IMR-90 (cell line): ENCODE data around the gene KIF12. TPM values are rescaled to one million over a fixed set of nuclear protein-coding genes. Genes with fewer than 3 reads are reported as not detected.

Source experiments
- ATAC-seq: fragments of 200-7000 bp; cut with Tn5 transposase; 2 replicates; pipeline ENCODE4 v1.9.1; 2020; ENCODE audit warnings: low read depth, mild to moderate bottlenecking, moderate library complexity
- BruUV-seq: library from RNA; stranded (reverse); fragments of 400-500 nt; replicated peaks from 2 replicates; lab custom pipeline; 2021; lab: Mats Ljungman, UMichigan
- CTCF ChIA-PET: fragments of 300-600 bp; formaldehyde crosslinking; extraction: SDS; loops from one replicate; lab custom pipeline; 2021; ENCODE audit warnings: antibody characterized with exemption; lab: Yijun Ruan, JAX
- POLR2A ChIA-PET: fragments of 300-600 bp; sonication (Branson Sonifier 250); formaldehyde crosslinking; loops from one replicate; lab custom pipeline; 2022; ENCODE audit warnings: antibody characterized with exemption; ENCODE audit not compliant: unreplicated experiment; lab: Charles Lee
- DNase-seq: peaks from one replicate; pipeline ENCODE4 v3.0.0; 2013
- H2AFZ ChIP-seq: replicated peaks from 2 replicates; pipeline ENCODE3; 2013; ENCODE audit warnings: low read length, mild to moderate bottlenecking; ENCODE audit not compliant: poor library complexity
- H2AK5ac ChIP-seq: 2 replicates; pipeline ENCODE4 v1.6.1; 2013; ENCODE audit warnings: low read depth, low read length, inconsistent platforms
- H2AK9ac ChIP-seq: replicated peaks from 2 replicates; pipeline ENCODE3; 2013; ENCODE audit warnings: mild to moderate bottlenecking, low read depth, low read length, moderate library complexity; ENCODE audit not compliant: poor library complexity
- H2BK120ac ChIP-seq: 2 replicates; pipeline ENCODE4 v1.6.1; 2013; ENCODE audit warnings: low read depth, low read length, inconsistent platforms
- H2BK15ac ChIP-seq: 3 replicates; pipeline ENCODE4 v1.6.1; 2013; ENCODE audit warnings: low read depth, low read length, inconsistent platforms
- H2BK20ac ChIP-seq: 2 replicates; pipeline ENCODE4 v1.6.1; 2013; ENCODE audit warnings: low read depth, mild to moderate bottlenecking, inconsistent platforms, low read length, moderate library complexity
- H2BK5ac ChIP-seq: 2 replicates; pipeline ENCODE4 v1.6.1; 2013; ENCODE audit warnings: mild to moderate bottlenecking, low read depth, low read length, inconsistent platforms; ENCODE audit not compliant: poor library complexity, severe bottlenecking
- H3K14ac ChIP-seq: replicated peaks from 2 replicates; pipeline ENCODE4 v1.6.1; 2013; ENCODE audit warnings: low read depth, low read length, inconsistent platforms
- H3K18ac ChIP-seq: 2 replicates; pipeline ENCODE4 v1.6.1; 2013; ENCODE audit warnings: low read depth, low read length, control low read depth
- H3K23ac ChIP-seq: 2 replicates; pipeline ENCODE4 v1.6.1; 2013; ENCODE audit warnings: low read depth, low read length, inconsistent platforms
- H3K27ac ChIP-seq: 2 replicates; pipeline ENCODE4 v1.5.1; 2013; ENCODE audit warnings: mild to moderate bottlenecking, control low read depth, low read length; ENCODE audit not compliant: insufficient read depth
- H3K27me3 ChIP-seq: 2 replicates; pipeline ENCODE4 v1.6.1; 2013; ENCODE audit warnings: low read length; ENCODE audit not compliant: control insufficient read depth, insufficient read depth
- H3K36me3 ChIP-seq: 2 replicates; pipeline ENCODE4 v1.6.1; 2013; ENCODE audit warnings: low read length, mixed read lengths; ENCODE audit not compliant: control insufficient read depth, insufficient read depth
- H3K4ac ChIP-seq: 2 replicates; pipeline ENCODE4 v1.6.1; 2013; ENCODE audit warnings: low read depth, low read length, inconsistent platforms
- H3K4me1 ChIP-seq: 2 replicates; pipeline ENCODE4 v1.6.1; 2013; ENCODE audit warnings: low read length, mixed read lengths; ENCODE audit not compliant: control insufficient read depth, insufficient read depth
- H3K4me2 ChIP-seq: 2 replicates; pipeline ENCODE4 v1.6.1; 2013; ENCODE audit warnings: low read depth, mild to moderate bottlenecking, control low read depth, low read length, moderate library complexity
- H3K4me3 ChIP-seq: 2 replicates; pipeline ENCODE4 v1.5.1; 2013; ENCODE audit warnings: low read depth, mild to moderate bottlenecking, control low read depth, low read length, moderate library complexity; ENCODE audit not compliant: insufficient read depth
- H3K56ac ChIP-seq: 2 replicates; pipeline ENCODE4 v1.6.1; 2013; ENCODE audit warnings: low read length, inconsistent platforms; ENCODE audit not compliant: insufficient read depth; ENCODE audit errors: extremely low read depth
- H3K79me1 ChIP-seq, 2 experiments: 2 replicates each; pipeline ENCODE4 v1.6.1; 2013; ENCODE audit warnings: low read length in 2 of 2, inconsistent platforms in 1 of 2, low read depth in 1 of 2
- H3K9ac ChIP-seq: 2 replicates; pipeline ENCODE4 v1.6.1; 2013; ENCODE audit warnings: low read depth, low read length, control low read depth
- H3K9me1 ChIP-seq: 2 replicates; pipeline ENCODE4 v1.6.1; 2013; ENCODE audit warnings: low read length, inconsistent platforms; ENCODE audit not compliant: insufficient read depth
- H3K9me3 ChIP-seq: 2 replicates; pipeline ENCODE4 v1.6.1; 2013; ENCODE audit warnings: low read length; ENCODE audit not compliant: control insufficient read depth, insufficient read depth
- H4K20me1 ChIP-seq: 2 replicates; pipeline ENCODE4 v1.6.1; 2013; ENCODE audit warnings: low read length, inconsistent platforms; ENCODE audit not compliant: insufficient read depth
- H4K5ac ChIP-seq: 2 replicates; pipeline ENCODE4 v1.6.1; 2013; ENCODE audit warnings: mild to moderate bottlenecking, low read depth, low read length, control low read depth
- H4K8ac ChIP-seq, 2 experiments: 2 replicates each; pipeline ENCODE4 v1.6.1; 2013; ENCODE audit warnings: low read depth in 2 of 2, low read length in 2 of 2, control low read depth in 1 of 2, inconsistent platforms in 1 of 2
- H4K91ac ChIP-seq: 2 replicates; pipeline ENCODE4 v1.6.1; 2013; ENCODE audit warnings: low read depth, low read length, inconsistent platforms; ENCODE audit not compliant: insufficient read depth
- ELK1 ChIP-seq: fragments of 150-350 bp; IDR thresholded peaks from 2 replicates; pipeline ENCODE4 v1.6.1; 2016; ENCODE audit warnings: low read depth, mild to moderate bottlenecking, low read length, moderate library complexity, borderline replicate concordance
- FOS ChIP-seq: fragments of 150-350 bp; IDR thresholded peaks from 2 replicates; pipeline ENCODE4 v1.6.1; 2016; ENCODE audit warnings: low read depth, low read length
- SMC3 ChIP-seq: fragments of 150-350 bp; IDR thresholded peaks from 2 replicates; pipeline ENCODE4 v1.6.1; 2016; ENCODE audit warnings: low read depth, mild to moderate bottlenecking, antibody characterized with exemption, low read length, moderate library complexity
- USF2 ChIP-seq: fragments of 150-350 bp; IDR thresholded peaks from 2 replicates; pipeline ENCODE4 v1.6.1; 2017; ENCODE audit warnings: mild to moderate bottlenecking, antibody characterized with exemption, low read length, low read depth
- WGBS, 2 experiments: methylation state at CpG; one replicate each; pipeline versions ENCODE4 v1.1.5 to v1.1.7; 2013; ENCODE audit warnings: missing lambda C conversion rate in 2 of 2; ENCODE audit not compliant: insufficient read length in 1 of 2; ENCODE audit errors: extremely low coverage in 2 of 2; 5-methylcytosine and 5-hydroxymethylcytosine counted together
- dilution Hi-C: fragments of 300-500 bp; cut with HindIII; formaldehyde crosslinking; loops from one replicate; pipeline ENCODE4 v1.14.3; 2018; ENCODE audit warnings: low sequenced_read_pairs; ENCODE audit not compliant: unreplicated experiment
- in situ Hi-C: fragments of 300-500 bp; cut with MboI; formaldehyde crosslinking; loops from 3 replicates; pipeline ENCODE4 v1.14.3; 2019; ENCODE audit warnings: low sequenced_read_pairs, inconsistent platforms, mixed read lengths
- intact Hi-C: fragments of 100-400 bp; cut with micrococcal nuclease; formaldehyde crosslinking; loops from 2 replicates; pipeline ENCODE4 v1.10.0; 2022
- polyA plus RNA-seq, 3 experiments: library from polyadenylated mRNA; depleted of rRNA; stranded (reverse); fragments of >200 nt; gene quantifications; 2 replicates each; pipeline ENCODE4 v1.2.3, GENCODE V29; 2012; ENCODE audit warnings: low replicate concordance in 1 of 3
- total RNA-seq: library from RNA; depleted of rRNA; stranded (reverse); fragments of >200 nt; gene quantifications from 2 replicates; pipeline ENCODE4 v1.2.3, GENCODE V29; 2012

KIF12 gene
- total and polyA plus RNA-seq, 2 of the 4 experiments (the other 2 are of a cell fraction): not detected

- no CpG with 5 or more reads among the region's 2 CpGs for WGBS, 2 experiments
- Histone ChIP-seq H3K56ac (no peak overlapping the region), H2AK9ac (no peak overlapping the region), H4K91ac (no peak overlapping the region), H3K18ac (no peak overlapping the region), H2BK20ac (no peak overlapping the region), H2AK5ac (no peak overlapping the region), H3K9me3 (peaks cover 8% of the 10 kb centered on the region), H4K20me1 (no peaks in the 10 kb centered on the region), H3K27me3 (peaks cover 76% of the 10 kb centered on the region), H2AFZ (no peak overlapping the region), H4K5ac (no peak overlapping the region), H4K8ac (no peak overlapping the region), H3K9ac (no peak overlapping the region), H3K27ac (no peak overlapping the region), H3K14ac (no peak overlapping the region), H2BK15ac (no peak overlapping the region), H3K36me3 (no peaks in the 10 kb centered on the region), H3K4ac (no peak overlapping the region), H3K79me1 (no peaks in the 10 kb centered on the region), H3K9me1 (no peaks in the 10 kb centered on the region), H2BK120ac (no peak overlapping the region), H3K4me1 (no peaks in the 10 kb centered on the region), H3K4me2 (no peak overlapping the region), H3K23ac (no peak overlapping the region), H3K4me3 (no peak overlapping the region), H2BK5ac (no peak overlapping the region)
- in situ Hi-C loops: no loop called here
- no peak for ATAC-seq
- POLR2A ChIA-PET: interaction anchor here (0.6 kb wide), 1 partner anchor 22 kb away, joined by 3 read pairs; no protein-coding TSS in a partner anchor
- intact Hi-C loops: no loop called here
- CTCF ChIA-PET: no interaction called here
- no TSS peak for BruUV-seq
- TF ChIP-seq ELK1: no peak
- no peak for TF ChIP-seq SMC3
- no peak for TF ChIP-seq USF2
- TF ChIP-seq FOS: no peak
- no peak for DNase-seq
- dilution Hi-C loops: no loop called here
These were observed 41.3 kb upstream of the KIF12 start for GRCh38 chr9:114140401-114140800.
